ENCODE results near the gene GABRG1. TPM values are rescaled to one million over a fixed set of nuclear protein-coding genes. Genes with fewer than 3 reads are reported as not detected.

GABRG1 gene
- total and polyA plus RNA-seq, 2 of the 13 experiments (the other 11 are each of a cell fraction or from before 2014, with no cell fraction given) = 0.03 TPM; not detected in 1

DNA sequence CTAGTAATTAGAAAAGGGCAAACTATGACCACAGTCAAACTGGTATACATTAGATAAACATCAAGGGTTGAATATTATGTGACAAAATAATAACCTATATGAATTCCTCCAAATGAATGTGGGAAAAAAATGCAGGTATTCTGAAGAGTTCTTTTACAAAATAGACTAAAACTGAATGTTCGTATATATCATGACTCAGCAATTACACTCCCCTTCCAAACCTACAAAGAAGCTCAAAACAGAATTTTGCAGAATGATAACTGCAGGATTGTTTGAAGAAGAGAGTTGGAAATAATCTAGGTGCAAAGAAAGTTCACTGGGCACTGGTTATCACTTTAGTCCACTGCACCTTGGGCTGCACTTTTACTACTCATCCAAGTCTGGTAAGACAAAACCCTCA is 134.1 kb downstream of the GABRG1 start:
- Histone ChIP-seq H3K79me2 (ENCODE audit: insufficient read depth, low read length) (no peaks in the 10 kb centered on the region), H3K9ac (ENCODE audit: insufficient read depth, low read depth, low read length) (no peak overlapping the region), H2AFZ (ENCODE audit: low read length) (no peak overlapping the region), H3K4me1 (ENCODE audit: insufficient read depth, low read length) (no peaks in the 10 kb centered on the region), H3K9me3 (ENCODE audit: low read length) (no peaks in the 10 kb centered on the region), H3K36me3 (replicated peaks in 1 of 2; ENCODE audit: control insufficient read depth in 1 of 2, insufficient read depth in 2 of 2, low read length in 2 of 2) (no peaks in the 10 kb centered on the region), H3K4me3 (replicated peaks in 1 of 3; ENCODE audit: insufficient read depth in 1 of 3, low read depth in 2 of 3, low read length in 3 of 3) (no peak overlapping the region), H4K20me1 (ENCODE audit: insufficient read depth, low read length) (no peaks in the 10 kb centered on the region), H3K27me3 (ENCODE audit: control insufficient read depth in 1 of 2, insufficient read depth in 2 of 2, low read length in 2 of 2) (no peaks in the 10 kb centered on the region), H3K27ac (ENCODE audit: extremely low read length, insufficient read depth, low read length) (no peak overlapping the region), H3K4me2 (ENCODE audit: low read depth, low read length) (no peak overlapping the region)
- WGBS (ENCODE audit: low lambda C conversion rate) = 0% methylated on average over 1 of the region's 1 CpG
- ChIA-PET CTCF (ENCODE audit: low intra/inter-chr PET ratio, low total read pairs) (no interaction called here), POLR2A (no interaction called here)
- no peak for FAIRE-seq
- ATAC-seq = no peak
- no peak for DNase-seq (ENCODE audit: low spot score)
- no TSS peak for BruUV-seq (replicated peaks)
- in situ Hi-C loops (cut with HindIII; ENCODE audit: extremely low pct_ligation_motif_present, low pct_unique_long_range_greater_than_20kb) (no loop called here), intact Hi-C loops (cut with micrococcal nuclease; ENCODE audit: unreplicated experiment) (no loop called here)
- TF ChIP-seq PRMT3 (CRISPR knock-in tag; IDR thresholded peaks at IDR 0.05; ENCODE audit: borderline replicate concordance, low read depth) (no peak), FOXP1 (IDR thresholded peaks at IDR 0.05) (no peak), FOXP1 (CRISPR knock-in tag; IDR thresholded peaks at IDR 0.05) (no peak), ZMYM2 (CRISPR knock-in tag; IDR thresholded peaks at IDR 0.05) (no peak), ZNF142 (CRISPR knock-in tag; IDR thresholded peaks at IDR 0.05) (no peak), LCORL (IDR thresholded peaks at IDR 0.05) (no peak), LCORL (CRISPR knock-in tag; IDR thresholded peaks at IDR 0.05) (no peak), ETV6 (CRISPR knock-in tag; conservative IDR thresholded peaks at IDR 0.05) (no peak), ZNF282 (IDR thresholded peaks at IDR 0.05; ENCODE audit: partially characterized antibody) (no peak), MAFF (IDR thresholded peaks at IDR 0.05; ENCODE audit: low read depth, low read length) (peak; percentile 95), ZBTB1 (CRISPR knock-in tag; IDR thresholded peaks at IDR 0.05; ENCODE audit: borderline replicate concordance) (no peak), ZNF207 (IDR thresholded peaks at IDR 0.05; ENCODE audit: borderline replicate concordance) (no peak), ZFX (CRISPR knock-in tag; IDR thresholded peaks at IDR 0.05; ENCODE audit: low read depth) (no peak), MAFK (conservative IDR thresholded peaks at IDR 0.05 in 1 of 2, IDR thresholded peaks at IDR 0.05 in 1 of 2; ENCODE audit: low read length in 2 of 2) (peak; percentile 92 to 96), NFE2L2 (IDR thresholded peaks at IDR 0.05; ENCODE audit: low read length) (peak; percentile 81), ZMYM3 (CRISPR knock-in tag; IDR thresholded peaks at IDR 0.05) (no peak), SMYD3 (CRISPR knock-in tag; IDR thresholded peaks at IDR 0.05) (no peak), NFYB (CRISPR knock-in tag; IDR thresholded peaks at IDR 0.05) (no peak), POLR2G (IDR thresholded peaks at IDR 0.05; ENCODE audit: low read depth, low read length) (no peak), TGIF2 (CRISPR knock-in tag; IDR thresholded peaks at IDR 0.05) (no peak)
